Measurements from ENCODE around the gene TPM1.

Gene TPM1

GRCh38 chr15:63043335-63044076 lies 959 bp downstream of the TPM1 start:
- DNase-seq = no peak

- DNase-seq = no peak
These were observed 1.6 kb downstream of the TPM1 start for GRCh38 chr15:63044077-63044644.

DNA sequence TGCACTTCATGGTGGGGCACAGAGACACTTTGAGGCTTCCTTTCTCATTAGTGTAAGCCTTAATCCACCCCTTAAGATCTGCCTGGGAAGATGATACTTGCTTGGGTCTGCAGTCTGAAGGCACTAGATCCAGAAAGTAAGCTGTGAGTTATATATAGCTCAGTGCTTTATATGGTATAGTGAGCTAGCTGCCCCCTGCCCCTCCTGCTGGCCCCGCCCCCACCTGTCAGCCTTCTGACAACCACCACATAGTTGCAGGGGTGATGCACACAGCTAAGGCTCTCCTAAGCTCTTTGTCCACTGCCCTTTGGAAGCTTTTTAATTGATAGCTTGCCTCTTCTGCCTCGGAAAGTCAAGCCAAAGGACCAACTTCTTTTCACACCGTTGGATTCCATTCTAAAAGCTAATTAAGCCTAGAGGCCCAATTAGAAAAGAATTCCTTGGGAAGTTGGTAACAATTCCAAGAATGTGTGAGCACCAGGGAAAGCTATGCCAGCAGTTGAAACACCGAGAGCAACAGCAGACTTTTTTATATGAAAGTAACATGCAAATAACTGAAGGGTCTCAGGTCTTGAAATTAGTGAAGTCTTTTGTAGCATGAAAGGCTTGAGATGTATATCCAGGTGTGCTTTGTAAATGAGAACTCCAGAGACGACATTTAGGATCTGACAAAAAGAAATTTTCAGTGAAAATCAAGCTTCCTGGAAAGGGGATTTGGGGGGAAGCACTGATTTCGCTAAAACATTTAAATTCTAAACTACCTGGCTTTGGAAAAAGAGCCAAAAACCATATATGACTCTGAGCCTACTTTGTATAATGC lies 2.3 kb downstream of the TPM1 start:
- DNase-seq = no peak

- no peak for DNase-seq
These were observed 2.9 kb downstream of the TPM1 start for GRCh38 chr15:63045465-63045840.

- DNase-seq = no peak
These were observed 3.3 kb downstream of the TPM1 start for GRCh38 chr15:63045879-63046278.

- DNase-seq = no peak
These were observed 4.6 kb downstream of the TPM1 start for GRCh38 chr15:63046917-63047760.

DNA sequence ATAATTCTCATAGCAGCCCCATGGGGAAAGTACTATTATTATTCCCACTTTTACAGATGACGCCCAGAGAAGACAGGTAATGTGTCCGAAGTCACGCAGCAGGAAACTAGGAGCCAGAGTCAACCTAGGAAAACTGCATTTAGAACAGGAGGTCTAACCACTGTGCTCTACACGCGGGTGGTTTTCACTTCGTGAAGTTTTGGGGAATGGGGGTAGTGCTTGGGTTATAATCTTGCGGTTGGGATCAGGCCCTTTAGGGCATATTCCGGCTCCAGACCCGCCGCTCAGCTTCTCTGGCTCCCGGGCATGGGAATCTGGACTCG lies 5.2 kb downstream of the TPM1 start:
- no peak for DNase-seq

- peak; percentile 77 for DNase-seq
These were observed 5.7 kb downstream of the TPM1 start for GRCh38 chr15:63048115-63048775.

DNA sequence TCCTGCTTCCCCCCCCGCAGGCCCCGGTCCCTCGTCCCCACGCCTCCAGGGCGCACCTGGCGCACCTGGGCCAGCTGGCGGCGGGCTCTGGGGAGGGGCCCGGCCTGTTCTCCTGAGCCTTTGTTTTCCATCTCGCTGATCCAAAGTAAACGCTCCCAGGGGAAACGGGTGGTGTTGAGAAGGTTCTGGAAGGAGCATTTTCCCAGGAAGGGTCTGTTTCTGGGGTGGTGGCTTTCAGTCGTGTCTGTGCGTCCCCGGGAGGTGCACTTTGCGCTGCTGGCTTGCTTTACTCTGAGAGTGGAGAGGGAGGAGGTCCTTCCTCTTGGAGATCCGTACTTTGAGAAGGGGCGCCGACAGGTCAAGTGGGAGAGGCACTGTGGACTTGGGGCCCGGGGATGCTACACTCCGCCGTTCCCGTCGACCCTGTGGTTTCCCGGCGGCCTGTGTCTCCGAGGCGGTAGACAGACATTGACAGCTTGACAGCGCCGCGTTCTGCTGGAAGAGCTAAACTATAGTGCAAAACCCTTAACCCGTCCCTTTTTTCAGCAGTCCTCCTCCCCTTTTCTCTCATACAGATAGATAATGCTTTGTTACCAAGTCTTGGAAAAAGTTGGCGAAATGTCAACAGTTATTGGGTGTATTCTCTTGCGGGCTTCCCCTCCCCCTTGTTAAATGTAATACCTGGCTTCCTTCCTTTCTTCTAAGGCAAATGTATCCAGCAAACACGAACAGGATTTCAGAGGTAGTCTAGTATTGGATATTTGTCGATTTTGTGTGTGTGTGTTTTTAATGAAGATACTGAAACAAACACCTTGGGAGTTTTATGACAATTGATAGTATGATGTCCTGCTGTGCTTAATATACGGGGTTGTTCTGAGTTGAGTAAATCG lies 6.5 kb downstream of the TPM1 start:
- DNase-seq = peak; percentile 21

DNA sequence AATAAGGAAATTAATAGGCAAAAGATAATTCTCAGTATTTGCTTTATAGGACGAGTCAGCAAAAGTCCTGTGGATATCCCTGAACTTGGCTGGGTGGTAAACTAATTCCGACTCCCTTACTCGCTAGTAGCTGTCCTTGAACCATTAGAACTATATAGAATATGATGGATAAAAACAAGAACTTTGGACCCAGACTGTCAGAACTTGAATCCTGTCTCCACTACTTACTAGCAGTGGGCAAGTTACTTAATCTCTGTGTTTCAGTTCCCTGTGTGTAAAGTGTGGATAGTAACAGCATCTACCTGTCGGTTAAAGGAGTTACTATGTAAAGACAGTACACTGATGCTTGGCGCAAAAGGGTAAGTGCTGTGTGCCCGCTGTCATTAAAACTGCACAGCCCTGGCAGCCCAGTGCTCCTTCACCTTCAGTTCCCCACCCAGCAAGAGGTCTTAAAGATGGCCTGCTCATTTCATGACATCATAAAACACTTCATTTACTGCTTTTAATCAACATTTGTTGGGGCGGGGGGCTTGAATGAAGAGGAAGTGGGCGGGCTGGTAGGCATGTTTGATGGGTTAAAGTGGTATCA lies 7.3 kb downstream of the TPM1 start:
- DNase-seq = no peak

DNA sequence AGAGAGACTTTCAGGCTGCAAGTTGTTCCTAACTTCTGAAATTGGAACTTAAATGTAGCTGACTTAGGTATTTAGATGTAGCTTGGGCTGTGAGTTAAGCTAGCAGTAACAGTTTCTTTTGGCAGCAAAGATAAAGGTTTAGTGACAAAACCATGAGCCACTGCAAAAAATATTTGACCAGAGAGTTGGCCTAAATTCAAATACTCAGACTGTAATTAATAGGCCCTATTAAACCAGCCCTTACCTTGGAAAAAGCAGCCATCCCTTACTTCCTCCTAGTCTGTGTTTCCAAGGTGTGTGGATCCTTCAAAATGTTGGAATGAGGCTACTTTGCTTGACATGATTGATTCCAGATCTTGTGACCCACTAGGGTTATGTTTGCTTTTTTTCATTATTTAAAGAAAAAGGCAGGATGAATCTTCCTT lies 8.2 kb downstream of the TPM1 start:
- DNase-seq = no peak

DNA sequence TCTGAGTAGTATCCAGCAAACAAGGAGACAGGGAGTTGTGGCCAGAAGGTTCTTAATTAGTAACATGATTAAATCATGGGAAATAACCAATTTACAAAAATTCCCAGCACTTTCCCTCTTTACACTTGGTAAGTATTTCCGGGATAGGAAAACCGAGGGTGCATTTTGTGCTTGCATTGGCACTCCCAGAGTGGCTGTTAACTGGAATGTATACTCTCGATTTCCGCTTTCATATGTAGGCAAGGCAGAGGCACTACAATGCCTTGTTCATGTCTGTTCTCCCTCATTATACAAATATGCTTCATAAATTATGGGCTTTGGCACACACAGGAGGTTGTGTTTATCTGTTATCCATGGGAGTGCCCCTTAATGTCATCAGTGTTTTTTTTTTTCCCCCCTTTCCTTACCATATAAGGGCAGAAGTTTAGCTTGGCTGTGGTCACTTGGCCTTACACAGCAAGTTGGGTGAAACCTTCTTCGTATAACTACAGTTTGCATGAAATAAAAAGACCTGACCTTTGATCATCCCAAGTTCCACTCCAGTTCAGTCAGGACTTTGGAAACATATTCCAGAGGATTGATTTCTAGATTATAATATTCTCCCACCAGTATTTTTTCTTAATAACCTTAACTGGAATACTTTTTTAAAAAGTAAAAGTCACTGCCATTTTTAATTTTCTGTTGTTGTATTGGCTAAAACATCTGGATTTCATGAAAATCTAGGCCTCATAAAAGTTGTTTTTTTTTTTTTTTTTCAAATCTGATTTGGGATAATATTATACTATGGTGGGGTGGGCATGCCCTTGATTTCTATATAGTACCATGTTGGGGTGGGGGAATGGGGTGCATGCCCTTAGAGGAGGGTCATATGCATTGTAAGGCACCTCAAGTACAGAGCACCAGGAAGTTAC lies 8.9 kb downstream of the TPM1 start:
- DNase-seq = no peak

DNA sequence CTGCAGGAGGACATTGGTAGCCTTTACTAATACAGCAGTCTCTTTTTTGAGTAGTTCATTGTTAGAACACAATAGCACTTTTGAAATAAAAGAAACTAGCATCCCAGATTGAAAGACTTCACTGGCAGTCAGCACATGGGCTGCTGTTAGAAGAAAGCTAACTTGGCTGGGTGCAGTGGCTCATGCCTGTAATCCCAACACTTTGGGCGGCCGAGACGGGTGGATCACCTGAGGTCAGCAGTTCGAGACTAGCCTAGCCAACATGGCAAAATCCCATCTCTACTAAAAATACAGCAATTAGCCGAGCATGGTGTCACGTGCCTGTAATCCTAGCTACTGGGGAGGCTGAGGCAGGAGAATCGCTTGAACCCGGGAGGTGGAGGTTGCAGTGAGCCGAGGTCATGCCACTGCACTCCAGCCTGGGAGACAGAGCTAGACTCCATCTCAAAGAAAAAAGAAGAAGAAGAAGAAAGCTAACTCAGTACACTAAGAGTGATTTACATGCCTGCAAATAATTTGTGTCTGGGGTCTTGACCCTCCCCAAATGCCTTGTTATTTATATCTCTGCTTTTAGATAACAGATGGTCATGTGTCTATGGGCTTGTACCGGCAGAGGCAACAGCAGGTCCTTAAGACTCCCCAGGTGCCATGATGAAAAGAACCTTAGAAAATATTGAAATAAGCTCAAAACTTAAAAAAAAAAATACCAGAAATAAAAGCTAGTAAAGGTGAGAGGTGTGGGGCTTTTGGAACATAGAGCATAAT lies 9.7 kb downstream of the TPM1 start:
- no peak for DNase-seq

DNA sequence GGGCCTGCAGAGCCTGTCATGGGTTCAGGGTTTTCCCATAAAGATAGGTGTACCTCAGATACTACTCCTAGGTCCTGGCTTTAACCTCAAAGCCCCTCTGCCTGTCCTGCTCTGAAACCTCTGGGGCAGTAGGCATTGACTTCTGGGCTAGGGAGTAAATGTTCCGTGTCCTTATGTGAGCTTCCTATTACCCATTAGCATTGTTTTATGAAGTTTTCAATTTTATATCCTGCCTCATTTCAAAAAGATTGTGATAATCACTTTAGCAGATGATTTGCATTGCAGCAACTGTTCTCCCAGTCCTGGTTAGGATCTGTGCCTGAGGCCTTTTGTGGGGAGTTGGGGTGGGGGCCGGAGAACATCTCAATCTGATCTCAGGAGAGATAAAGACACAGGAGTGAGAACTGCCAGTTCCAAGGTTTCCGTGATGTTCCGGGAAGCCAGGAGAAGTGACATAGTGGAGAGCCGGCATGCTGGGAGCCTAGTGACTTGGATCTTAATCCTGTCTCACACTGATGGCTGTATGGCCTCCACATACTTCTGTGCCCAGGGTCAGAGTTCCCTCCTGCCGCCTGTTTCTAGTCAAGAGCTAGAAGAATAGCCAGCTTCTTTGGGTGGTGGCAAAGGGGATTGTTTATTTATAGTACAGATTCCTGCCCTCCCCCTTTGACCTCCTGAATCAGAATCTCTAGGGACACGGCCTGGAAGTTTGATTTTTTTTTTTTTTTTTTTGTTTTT lies 10.6 kb downstream of the TPM1 start:
- DNase-seq = no peak

DNA sequence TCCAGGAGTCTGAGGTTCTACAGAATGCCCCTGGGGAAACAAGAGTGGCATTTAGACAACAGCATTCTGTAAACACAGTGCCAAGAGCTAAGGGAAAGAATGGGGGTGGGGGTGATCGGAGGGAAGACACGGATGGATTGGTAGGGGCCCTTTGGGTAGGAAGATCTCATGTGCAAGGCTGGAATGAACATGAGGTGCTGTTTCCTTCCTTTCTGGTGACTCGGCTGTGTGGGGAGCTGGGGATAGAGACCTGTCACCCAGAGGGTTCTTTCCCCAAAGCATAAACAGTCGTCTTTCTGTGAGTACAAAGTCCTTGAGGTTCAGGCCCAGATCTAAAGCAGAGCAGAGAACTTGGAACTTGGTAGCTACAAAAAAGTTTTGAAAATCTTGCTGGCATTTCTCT lies 11.7 kb downstream of the TPM1 start:
- DNase-seq = no peak

DNA sequence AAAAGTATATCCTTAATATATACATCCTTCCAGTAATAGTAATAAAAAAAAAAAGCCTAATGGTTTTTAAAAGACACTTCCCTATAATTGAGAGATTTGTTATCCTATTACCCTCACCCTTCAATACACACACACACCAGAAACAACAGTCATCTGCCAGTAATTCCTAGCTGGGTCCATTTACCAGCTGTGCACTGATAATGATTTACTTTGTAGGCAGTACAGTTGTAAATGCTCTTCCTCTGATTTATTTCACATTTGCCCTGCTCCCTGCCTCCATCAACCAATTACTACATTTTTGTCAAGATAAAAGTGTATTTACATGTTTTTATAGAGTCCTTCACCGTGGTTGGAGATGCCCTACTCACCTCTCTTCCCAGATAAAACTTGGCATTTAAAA lies 12.4 kb downstream of the TPM1 start:
- no peak for DNase-seq

- no peak for DNase-seq
These were observed 14.3 kb downstream of the TPM1 start for GRCh38 chr15:63056829-63057228.

Measured in activated effector memory CD4-positive, alpha-beta T cell treated with Interleukin-2 at 50 U/mL for 16 hours (primary cell).